Smooth muscle cell (in vitro differentiated cells): ENCODE data around the gene RPS21. TPM values are rescaled to one million over a fixed set of nuclear protein-coding genes. Genes with fewer than 3 reads are reported as not detected.

ENCODE experiments used
- DNase-seq: peaks from one replicate; lab custom pipeline; 2025; ENCODE audit not compliant: unreplicated experiment; lab: John Stamatoyannopoulos, UW
- H2AFZ ChIP-seq: fragments of 200-600 bp; sonication (generic); 2 replicates; pipeline ENCODE4 v1.6.0; 2016; ENCODE audit warnings: antibody characterized with exemption, low read depth, mild to moderate bottlenecking
- H3F3A ChIP-seq: fragments of 200-600 bp; sonication (generic); 2 replicates; pipeline ENCODE4 v1.6.0; 2017; ENCODE audit warnings: antibody characterized with exemption, low read depth
- H3K27ac ChIP-seq: fragments of 200-600 bp; sonication (generic); 2 replicates; pipeline ENCODE4 v1.5.1; 2016; ENCODE audit warnings: low read depth, mild to moderate bottlenecking
- H3K27me3 ChIP-seq: fragments of 200-600 bp; sonication (generic); 2 replicates; pipeline ENCODE4 v1.6.1; 2016; ENCODE audit warnings: low read depth, mild to moderate bottlenecking
- H3K36me3 ChIP-seq: fragments of 200-600 bp; sonication (generic); 2 replicates; pipeline ENCODE4 v1.5.1; 2016; ENCODE audit warnings: low read depth
- H3K4me1 ChIP-seq: fragments of 200-600 bp; sonication (generic); 2 replicates; pipeline ENCODE4 v1.5.1; 2016; ENCODE audit warnings: low read depth
- H3K4me2 ChIP-seq: fragments of 200-600 bp; sonication (generic); 2 replicates; pipeline ENCODE4 v1.6.0; 2016; ENCODE audit warnings: mild to moderate bottlenecking
- H3K4me3 ChIP-seq: fragments of 200-600 bp; sonication (generic); 2 replicates; pipeline ENCODE4 v1.5.1; 2016; ENCODE audit warnings: mild to moderate bottlenecking
- H3K79me2 ChIP-seq: fragments of 200-600 bp; sonication (generic); 2 replicates; pipeline ENCODE4 v1.6.0; 2016; ENCODE audit warnings: low read depth, mild to moderate bottlenecking
- H3K9ac ChIP-seq: fragments of 200-600 bp; sonication (generic); 2 replicates; pipeline ENCODE4 v1.6.0; 2016; ENCODE audit warnings: low read depth
- H3K9me3 ChIP-seq: fragments of 200-600 bp; sonication (generic); replicated peaks from 2 replicates; pipeline ENCODE4 v1.5.1; 2016; ENCODE audit warnings: low read depth
- H4K20me1 ChIP-seq: fragments of 200-600 bp; sonication (generic); 2 replicates; pipeline ENCODE4 v1.6.0; 2016; ENCODE audit warnings: low read depth
- WGBS: methylation state at CpG from one replicate; pipeline ENCODE4 v1.1.7; 2016; ENCODE audit warnings: low lambda C conversion rate; 5-methylcytosine and 5-hydroxymethylcytosine counted together
- polyA plus RNA-seq: library from polyadenylated mRNA; unstranded; fragments of >200 nt; fragmentation: Nextera tagmentation; extraction: Ambion mirVana; gene quantifications from 2 replicates; pipeline ENCODE4 v1.2.1, GENCODE V29; 2016
- total RNA-seq: library from RNA; depleted of rRNA; stranded (reverse); fragments of >200 nt; gene quantifications from 2 replicates; pipeline ENCODE4 v1.2.3, GENCODE V29; 2014
- TF ChIP-seq, protein P1 (sequence below): fragments of 200-600 bp; sonication (generic); IDR thresholded peaks from 2 replicates; pipeline ENCODE4 v1.5.1; 2017; ENCODE audit warnings: borderline replicate concordance, mild to moderate bottlenecking, antibody characterized with exemption; ENCODE audit not compliant: insufficient read depth, poor library complexity, severe bottlenecking

Gene RPS21
- total and polyA plus RNA-seq, 2 experiments from 2014 or later, result 438 to 4,082 TPM

DNA sequence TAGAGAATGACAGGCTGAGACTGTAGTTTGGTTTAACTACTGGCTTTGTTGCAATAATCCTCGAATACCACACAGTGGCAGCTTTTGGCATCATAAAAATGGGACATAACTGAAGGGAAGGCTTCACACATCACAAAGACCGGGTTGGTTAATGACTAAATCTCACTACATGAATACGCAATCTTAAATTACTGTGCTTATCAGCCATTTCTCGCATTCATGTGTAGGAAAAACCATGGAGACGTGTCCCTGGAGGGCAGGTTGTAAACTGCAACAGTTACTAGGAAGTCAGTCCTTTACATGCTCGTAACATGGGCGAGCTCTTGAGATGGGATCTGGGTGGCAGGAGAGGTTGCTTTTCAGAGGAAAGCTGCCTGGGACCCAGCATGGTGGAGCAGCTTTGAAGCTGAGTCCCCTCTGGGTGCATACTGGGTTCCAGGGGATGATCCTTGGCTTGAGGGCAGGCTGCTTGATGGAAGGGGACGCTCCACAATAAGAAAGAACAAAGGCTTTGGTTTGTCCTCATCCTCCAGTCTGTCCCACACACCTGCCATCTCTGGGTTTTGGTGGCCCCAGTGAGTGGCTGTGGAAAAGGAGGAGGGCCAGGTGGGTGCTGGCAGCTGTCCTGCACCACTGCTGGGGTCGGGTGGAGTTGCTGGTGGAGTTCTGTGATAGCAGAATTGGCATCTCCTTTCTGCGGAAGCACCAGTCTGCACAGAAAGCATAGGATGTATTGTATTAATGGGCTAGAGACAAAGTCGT is 2.1 kb downstream of the RPS21 start:
- DNase-seq, result no peak
- Histone ChIP-seq H2AFZ (no peak overlapping the region), H3K27me3 (no peaks in the 10 kb centered on the region), H3K9ac (no peak overlapping the region), H3K79me2 (peaks cover 38% of the 10 kb centered on the region), H3F3A (peaks cover 2% of the 10 kb centered on the region), H4K20me1 (peaks cover 15% of the 10 kb centered on the region), H3K9me3 (no peaks in the 10 kb centered on the region), H3K4me1 (peaks cover 14% of the 10 kb centered on the region), H3K27ac (no peak overlapping the region), H3K36me3 (no peaks in the 10 kb centered on the region), H3K4me2 (no peak overlapping the region), H3K4me3 (no peak overlapping the region)
- 91% methylated on average over 11 of the region's 11 CpGs for WGBS
- TF ChIP-seq, protein P1, sequence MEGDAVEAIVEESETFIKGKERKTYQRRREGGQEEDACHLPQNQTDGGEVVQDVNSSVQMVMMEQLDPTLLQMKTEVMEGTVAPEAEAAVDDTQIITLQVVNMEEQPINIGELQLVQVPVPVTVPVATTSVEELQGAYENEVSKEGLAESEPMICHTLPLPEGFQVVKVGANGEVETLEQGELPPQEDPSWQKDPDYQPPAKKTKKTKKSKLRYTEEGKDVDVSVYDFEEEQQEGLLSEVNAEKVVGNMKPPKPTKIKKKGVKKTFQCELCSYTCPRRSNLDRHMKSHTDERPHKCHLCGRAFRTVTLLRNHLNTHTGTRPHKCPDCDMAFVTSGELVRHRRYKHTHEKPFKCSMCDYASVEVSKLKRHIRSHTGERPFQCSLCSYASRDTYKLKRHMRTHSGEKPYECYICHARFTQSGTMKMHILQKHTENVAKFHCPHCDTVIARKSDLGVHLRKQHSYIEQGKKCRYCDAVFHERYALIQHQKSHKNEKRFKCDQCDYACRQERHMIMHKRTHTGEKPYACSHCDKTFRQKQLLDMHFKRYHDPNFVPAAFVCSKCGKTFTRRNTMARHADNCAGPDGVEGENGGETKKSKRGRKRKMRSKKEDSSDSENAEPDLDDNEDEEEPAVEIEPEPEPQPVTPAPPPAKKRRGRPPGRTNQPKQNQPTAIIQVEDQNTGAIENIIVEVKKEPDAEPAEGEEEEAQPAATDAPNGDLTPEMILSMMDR, result no peak

GRCh38 chr20:62389601-62390087 is 2.7 kb downstream of the RPS21 start:
- no peaks in the 10 kb centered on the region for H3K27me3 ChIP-seq
- peaks cover 15% of the 10 kb centered on the region for H4K20me1 ChIP-seq
- H3K79me2 ChIP-seq, result peaks cover 38% of the 10 kb centered on the region
- H3K27ac ChIP-seq, result no peak overlapping the region
- TF ChIP-seq, protein P1, result no peak
- peaks cover 2% of the 10 kb centered on the region for H3F3A ChIP-seq
- no peak for DNase-seq
- peaks cover 14% of the 10 kb centered on the region for H3K4me1 ChIP-seq
- H2AFZ ChIP-seq, result no peak overlapping the region
- H3K9ac ChIP-seq, result no peak overlapping the region
- no peaks in the 10 kb centered on the region for H3K36me3 ChIP-seq
- H3K4me2 ChIP-seq, result no peak overlapping the region
- 79% methylated on average over 5 of the region's 5 CpGs for whole genome bisulfite sequencing
- H3K4me3 ChIP-seq, result no peak overlapping the region
- no peaks in the 10 kb centered on the region for H3K9me3 ChIP-seq

DNA sequence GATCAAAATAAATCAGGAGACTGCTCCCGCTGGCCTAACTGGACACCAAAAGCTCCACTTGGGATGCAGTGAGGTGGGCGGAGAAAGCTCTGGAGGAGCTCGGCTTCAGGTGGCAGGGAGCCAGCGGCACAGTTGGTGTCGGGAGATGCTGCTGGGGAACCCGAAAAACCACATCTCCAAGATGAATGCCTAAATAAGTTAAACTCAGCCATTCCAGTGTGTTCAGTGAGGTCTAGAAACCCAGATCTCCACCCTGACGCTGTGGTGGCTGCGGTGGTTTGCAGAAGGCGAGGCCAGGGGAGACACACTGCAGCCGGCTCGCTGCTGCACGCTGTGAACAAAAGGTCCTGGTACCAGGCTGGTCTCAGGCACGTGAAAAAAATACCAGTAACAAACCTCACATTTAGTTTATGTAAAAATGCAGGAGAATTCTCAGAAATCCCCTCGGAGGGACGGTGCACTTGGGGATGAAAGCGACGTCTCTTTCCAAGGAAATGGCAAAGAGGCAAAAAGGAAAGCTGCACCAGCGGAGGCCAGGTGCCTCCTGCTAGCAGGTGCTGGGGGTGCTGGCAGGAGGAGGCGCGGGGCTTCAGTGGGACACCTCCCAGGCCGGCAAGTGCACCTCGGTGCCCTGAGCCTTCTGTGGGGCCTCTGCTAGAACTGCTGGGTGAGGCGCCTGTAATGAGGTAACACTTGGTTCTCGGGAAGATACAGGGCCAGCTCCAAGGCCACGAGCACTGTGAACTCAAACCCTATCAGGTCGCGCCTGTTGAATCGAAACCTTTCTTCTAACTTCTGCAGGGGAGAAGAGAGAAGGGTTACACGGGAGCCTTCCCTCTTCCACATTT is 3.6 kb downstream of the RPS21 start:
- Histone ChIP-seq H3K4me1 (peaks cover 8% of the 10 kb centered on the region), H4K20me1 (peaks cover 15% of the 10 kb centered on the region), H3K9me3 (no peaks in the 10 kb centered on the region), H2AFZ (no peak overlapping the region), H3F3A (no peaks in the 10 kb centered on the region), H3K27me3 (no peaks in the 10 kb centered on the region), H3K79me2 (peaks cover 32% of the 10 kb centered on the region), H3K4me3 (no peak overlapping the region), H3K27ac (no peak overlapping the region), H3K36me3 (no peaks in the 10 kb centered on the region), H3K9ac (no peak overlapping the region), H3K4me2 (no peak overlapping the region)
- DNase-seq, result no peak
- WGBS, result 94% methylated on average over 29 of the region's 29 CpGs
- TF ChIP-seq, protein P1, result no peak
